Natural killer cell (primary cell): ENCODE data around the gene RHOG. TPM values are rescaled to one million over a fixed set of nuclear protein-coding genes. Genes with fewer than 3 reads are reported as not detected.

Source experiments
- ATAC-seq, 3 donors: fragments of 150-1000 bp in 2 of 3; fragments of 200-7000 bp in 1 of 3; cut with Tn5 transposase; 1 replicate in 1 of 3; 2 replicates in 2 of 3; pipeline ENCODE4 v1.10.0; 2021; ENCODE audit warnings: mild to moderate bottlenecking in 2 of 3, moderate library complexity in 2 of 3
- DNase-seq, 2 donors: peaks; one replicate each; pipeline versions ENCODE4 v3.0.0 to v3.0.0-alpha.2; 2013 to 2021; ENCODE audit warnings: mixed read lengths in 1 of 2
- H3K27ac ChIP-seq: one replicate; pipeline ENCODE4 v1.5.1; 2013; ENCODE audit warnings: mild to moderate bottlenecking, low read length
- H3K27me3 ChIP-seq: one replicate; pipeline ENCODE4 v1.6.1; 2013; ENCODE audit warnings: low read length; ENCODE audit not compliant: control insufficient read depth, insufficient read depth
- H3K36me3 ChIP-seq: one replicate; pipeline ENCODE4 v1.6.1; 2013; ENCODE audit warnings: low read length; ENCODE audit not compliant: control insufficient read depth, insufficient read depth
- H3K4me1 ChIP-seq: one replicate; pipeline ENCODE4 v1.6.1; 2013; ENCODE audit warnings: low read length; ENCODE audit not compliant: control insufficient read depth, insufficient read depth
- H3K4me3 ChIP-seq: one replicate; pipeline ENCODE4 v1.5.1; 2013; ENCODE audit warnings: low read length
- H3K9me3 ChIP-seq: one replicate; pipeline ENCODE4 v1.6.1; 2013; ENCODE audit warnings: low read length; ENCODE audit not compliant: control insufficient read depth, insufficient read depth
- H3K27ac Mint-ChIP-seq, 2 donors: one replicate each; pipeline ENCODE4 v1.8.0; 2022; ENCODE audit warnings: mild to moderate bottlenecking in 2 of 2, mixed read lengths in 2 of 2, moderate library complexity in 1 of 2
- H3K27me3 Mint-ChIP-seq, 2 donors: one replicate each; pipeline ENCODE4 v1.8.0; 2022; ENCODE audit warnings: low read depth in 2 of 2, mixed read lengths in 2 of 2
- H3K36me3 Mint-ChIP-seq: one replicate; pipeline ENCODE4 v1.8.0; 2022; ENCODE audit warnings: mixed read lengths
- H3K4me1 Mint-ChIP-seq, 2 donors: one replicate each; pipeline ENCODE4 v1.8.0; 2022; ENCODE audit warnings: mixed read lengths in 2 of 2
- H3K4me3 Mint-ChIP-seq: one replicate; pipeline ENCODE4 v1.8.0; 2022; ENCODE audit warnings: mild to moderate bottlenecking, moderate library complexity, mixed read lengths
- H3K9me3 Mint-ChIP-seq, 2 donors: one replicate each; pipeline ENCODE4 v1.8.0; 2022; ENCODE audit warnings: mixed read lengths in 2 of 2
- CTCF ChIP-seq: fragments of 200-600 bp; IDR thresholded peaks from one replicate; pipeline ENCODE4 v1.8.0; 2022; ENCODE audit warnings: antibody characterized with exemption
- WGBS: methylation state at CpG from one replicate; pipeline ENCODE4 v1.1.7; 2013; ENCODE audit warnings: missing lambda C conversion rate; ENCODE audit not compliant: insufficient coverage; 5-methylcytosine and 5-hydroxymethylcytosine counted together
- intact Hi-C: fragments of 100-400 bp; cut with micrococcal nuclease; formaldehyde crosslinking; loops from one replicate; pipeline ENCODE4 v1.14.2; 2022
- total RNA-seq, 4 donors: library from RNA; stranded (reverse); fragments of 120-200 nt in 1 of 4; gene quantifications; one replicate each; pipeline versions ENCODE4 v1.2.3 to v1.2.4, GENCODE V29; 2013 to 2022

Gene RHOG
- total RNA-seq, 3 donors from 2014 or later (not counting 1 experiment from before 2014, with no cell fraction given), result 114 to 145 (median 137) TPM

- WGBS, result 0% methylated on average over 26 of the region's 26 CpGs
- Mint-ChIP-seq H3K27ac (peak overlapping the region; percentile 97 to 99), H3K4me3 (peak overlapping the region; percentile 96), H3K9me3 (peaks cover 0 to 3% of the 10 kb centered on the region in 2 donors), H3K36me3 (no peaks in the 10 kb centered on the region), H3K27me3 (no peaks in the 10 kb centered on the region), H3K4me1 (peaks cover 34 to 37% of the 10 kb centered on the region in 2 donors)
- ATAC-seq (peak; percentile 39 to 63 (median 40)), DNase-seq (no peak)
- Histone ChIP-seq H3K27ac (peak overlapping the region; percentile 99), H3K4me3 (peak overlapping the region; percentile 97), H3K9me3 (no peaks in the 10 kb centered on the region), H3K27me3 (no peaks in the 10 kb centered on the region), H3K4me1 (peaks cover 22% of the 10 kb centered on the region), H3K36me3 (peaks cover 18% of the 10 kb centered on the region)
- intact Hi-C loops, result loop anchor here (1.0 kb wide), 2 partner anchors 11 to 44 kb away; partner anchors contain the start of gene PGAP2
- no peak for TF ChIP-seq CTCF
Measured at GRCh38 chr11:3796801-3797328, 43.9 kb downstream of the RHOG start.

DNA sequence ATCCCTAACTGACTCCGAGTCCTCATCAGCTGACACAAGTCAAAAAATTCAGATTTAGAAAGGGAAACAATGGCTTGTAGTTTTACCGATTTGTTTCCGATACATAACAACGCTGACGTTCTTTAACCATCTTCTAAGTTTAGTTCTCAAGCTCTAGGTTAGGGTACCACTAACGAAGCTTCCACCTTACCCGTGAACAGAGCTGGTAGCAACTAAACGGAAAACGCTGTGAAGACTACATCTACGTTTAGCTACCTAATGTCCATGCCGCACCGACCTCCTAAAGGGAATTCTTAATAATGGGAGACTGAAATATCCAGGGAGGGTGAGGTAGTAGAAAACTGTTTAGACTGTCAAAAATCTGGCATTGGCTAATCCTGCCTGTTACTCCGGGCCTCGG is 44.4 kb downstream of the RHOG start:
- peak overlapping the region; percentile 97 to 99 for H3K27ac Mint-ChIP-seq
- intact Hi-C loops, result no loop called here
- H3K4me3 ChIP-seq, result peak overlapping the region; percentile 97

DNA sequence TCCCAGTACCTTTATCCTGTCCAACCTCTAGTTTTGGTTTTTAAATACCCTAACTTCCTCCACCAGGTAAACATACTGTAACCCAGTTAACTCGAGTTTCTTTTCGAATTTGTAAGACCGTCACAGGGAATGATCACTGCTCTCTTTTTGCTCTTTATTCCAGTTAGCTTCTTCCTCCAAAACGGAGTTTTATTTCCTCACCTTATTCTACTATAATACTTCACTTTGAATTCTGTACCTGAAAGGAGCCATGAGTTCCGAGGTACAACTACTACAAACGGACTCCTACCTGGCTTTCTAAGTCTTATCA is 44.8 kb downstream of the RHOG start:
- 30% methylated on average over 6 of the region's 6 CpGs for WGBS
- Histone ChIP-seq H3K4me3 (peak overlapping the region; percentile 97), H3K9me3 (no peaks in the 10 kb centered on the region), H3K27ac (peak overlapping the region; percentile 99), H3K4me1 (peaks cover 22% of the 10 kb centered on the region), H3K36me3 (peaks cover 18% of the 10 kb centered on the region), H3K27me3 (no peaks in the 10 kb centered on the region)
- ATAC-seq (no peak), DNase-seq (no peak)
- no peaks in the 10 kb centered on the region for H3K27me3 Mint-ChIP-seq
- intact Hi-C loops, result no loop called here
- H3K9me3 Mint-ChIP-seq, result no peaks in the 10 kb centered on the region
- peaks cover 34 to 37% of the 10 kb centered on the region in 2 donors for H3K4me1 Mint-ChIP-seq
- peak overlapping the region; percentile 96 for H3K4me3 Mint-ChIP-seq
- H3K36me3 Mint-ChIP-seq, result no peaks in the 10 kb centered on the region
- TF ChIP-seq CTCF, result no peak
- peak overlapping the region; percentile 97 to 99 for H3K27ac Mint-ChIP-seq

More for the DNA sequence above, 44.4 kb downstream of the RHOG start:
- Histone ChIP-seq H3K27me3 (no peaks in the 10 kb centered on the region), H3K9me3 (no peaks in the 10 kb centered on the region), H3K36me3 (peaks cover 18% of the 10 kb centered on the region), H3K27ac (peak overlapping the region; percentile 99), H3K4me1 (peaks cover 22% of the 10 kb centered on the region)
- Mint-ChIP-seq H3K27me3 (no peaks in the 10 kb centered on the region), H3K36me3 (no peaks in the 10 kb centered on the region), H3K4me3 (peak overlapping the region; percentile 96), H3K4me1 (peaks cover 34 to 37% of the 10 kb centered on the region in 2 donors), H3K9me3 (no peaks in the 10 kb centered on the region)
- 15% methylated on average over 11 of the region's 14 CpGs for WGBS
- no peak for TF ChIP-seq CTCF
- DNase-seq (peak in 1 of 2 donors; percentile 40), ATAC-seq (no peak)
